HG02588 (cell line): ENCODE data around the gene MRPL43.
"Not testable (repeated sequence)": the region's sequence is repeated elsewhere in the genome, so short reads cannot be mapped to it uniquely, and the experiment has no call there.

Experiments used
- ATAC-seq: cut with Tn5 transposase; IDR thresholded peaks from one replicate; pipeline ENCODE4 v1.9.1; 2021; ENCODE audit warnings: mild to moderate bottlenecking, moderate library complexity; ENCODE audit not compliant: unreplicated experiment

Gene MRPL43

DNA sequence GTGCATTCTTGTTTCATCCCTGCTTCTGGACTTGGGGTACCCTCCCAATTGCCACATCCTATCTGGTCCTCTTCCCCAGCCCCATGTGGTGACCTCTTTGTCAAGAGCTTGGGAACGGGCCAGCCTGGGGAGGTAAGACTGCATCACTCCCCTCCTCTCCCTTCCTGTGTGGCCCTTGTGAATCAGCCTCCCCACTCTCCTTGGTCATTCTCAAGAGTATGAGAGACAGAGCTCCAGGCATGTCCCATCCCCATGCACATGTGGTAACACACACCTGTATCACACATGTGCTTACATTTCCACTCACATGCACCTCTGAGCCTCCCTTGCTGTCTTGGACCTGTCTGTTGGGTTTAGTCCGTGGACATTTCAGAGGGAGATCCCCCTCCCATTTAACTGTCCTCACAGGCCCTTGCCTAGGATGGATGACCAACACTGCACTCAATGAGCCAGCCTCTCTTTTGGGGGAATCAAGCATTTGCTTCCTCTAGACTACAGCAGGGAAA, 2.6 kb downstream of the MRPL43 start:
- ATAC-seq: no peak

DNA sequence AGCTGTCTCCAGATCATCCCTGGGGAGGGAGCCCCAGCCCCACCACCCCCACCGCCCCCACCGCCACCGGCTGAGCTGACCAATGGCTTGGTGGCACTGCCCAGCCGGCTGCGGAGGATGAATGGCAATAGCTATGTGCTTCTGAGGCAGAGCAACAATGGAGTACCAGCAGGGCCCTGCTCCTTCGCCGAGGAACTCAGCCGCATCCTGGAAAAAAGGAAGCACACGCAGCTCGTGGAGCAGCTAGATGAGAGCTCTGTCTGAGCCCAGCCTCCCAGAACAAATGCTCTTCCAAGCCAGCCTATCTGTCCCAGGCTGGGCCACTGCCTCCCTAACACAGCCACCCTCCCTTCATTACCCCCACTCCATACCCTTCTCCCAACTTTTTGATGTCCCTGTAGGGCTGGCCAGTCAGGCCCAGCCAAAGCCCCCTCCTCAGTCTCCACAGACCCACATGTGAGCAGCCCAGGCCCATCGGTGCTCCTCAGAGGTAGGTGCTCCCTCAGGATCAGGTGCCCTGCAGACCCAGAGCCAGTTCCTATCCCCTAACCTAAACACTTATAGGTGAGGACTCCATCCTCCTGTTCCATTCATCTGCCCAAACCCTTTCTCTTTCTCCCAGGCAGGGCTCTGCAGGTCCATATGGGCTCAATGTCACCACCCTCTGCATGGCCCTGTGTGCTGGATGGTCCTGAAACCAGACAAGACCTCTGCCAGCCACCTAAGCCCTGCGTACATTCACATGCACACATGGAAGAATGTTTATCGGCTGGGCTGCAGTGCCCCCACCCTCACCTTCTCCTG, 3.2 kb downstream of the MRPL43 start:
- ATAC-seq: no peak

DNA sequence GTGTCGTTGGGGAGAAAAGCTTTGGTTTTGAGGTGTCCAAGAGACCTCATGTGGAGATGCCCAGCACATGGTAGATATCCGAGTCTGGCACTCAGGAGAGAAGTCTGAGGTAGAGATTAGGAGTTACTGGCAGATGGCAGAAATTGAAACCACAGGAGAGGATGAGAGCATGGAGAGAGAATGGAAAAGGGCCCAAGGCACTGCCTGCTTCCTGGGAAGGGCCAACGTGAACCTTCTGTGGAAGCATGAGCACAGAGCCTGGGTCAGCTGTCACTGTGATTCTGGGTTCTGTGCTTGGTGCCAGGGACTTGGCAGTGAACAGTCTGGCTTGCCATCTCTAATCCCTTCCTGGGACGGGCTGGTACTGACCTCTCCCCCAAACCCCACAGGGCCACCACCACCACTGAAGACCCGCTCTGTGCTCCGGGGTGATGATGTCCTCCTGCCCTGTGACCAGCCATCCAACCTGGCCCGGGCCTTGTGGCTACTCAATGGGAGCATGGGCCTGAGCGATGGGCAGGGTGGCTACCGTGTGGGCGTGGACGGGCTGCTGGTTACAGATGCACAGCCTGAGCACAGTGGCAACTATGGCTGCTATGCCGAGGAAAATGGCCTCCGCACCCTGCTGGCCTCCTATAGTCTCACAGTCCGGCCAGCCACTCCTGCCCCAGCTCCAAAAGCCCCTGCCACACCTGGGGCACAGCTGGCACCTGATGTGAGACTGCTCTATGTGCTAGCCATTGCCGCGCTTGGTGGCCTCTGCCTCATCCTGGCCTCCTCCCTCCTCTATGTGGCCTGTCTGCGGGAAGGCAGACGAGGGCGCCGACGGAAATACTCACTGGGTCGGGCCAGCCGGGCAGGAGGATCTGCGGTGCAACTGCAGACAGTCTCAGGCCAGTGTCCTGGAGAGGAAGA, 4.1 kb downstream of the MRPL43 start:
- no peak for ATAC-seq

DNA sequence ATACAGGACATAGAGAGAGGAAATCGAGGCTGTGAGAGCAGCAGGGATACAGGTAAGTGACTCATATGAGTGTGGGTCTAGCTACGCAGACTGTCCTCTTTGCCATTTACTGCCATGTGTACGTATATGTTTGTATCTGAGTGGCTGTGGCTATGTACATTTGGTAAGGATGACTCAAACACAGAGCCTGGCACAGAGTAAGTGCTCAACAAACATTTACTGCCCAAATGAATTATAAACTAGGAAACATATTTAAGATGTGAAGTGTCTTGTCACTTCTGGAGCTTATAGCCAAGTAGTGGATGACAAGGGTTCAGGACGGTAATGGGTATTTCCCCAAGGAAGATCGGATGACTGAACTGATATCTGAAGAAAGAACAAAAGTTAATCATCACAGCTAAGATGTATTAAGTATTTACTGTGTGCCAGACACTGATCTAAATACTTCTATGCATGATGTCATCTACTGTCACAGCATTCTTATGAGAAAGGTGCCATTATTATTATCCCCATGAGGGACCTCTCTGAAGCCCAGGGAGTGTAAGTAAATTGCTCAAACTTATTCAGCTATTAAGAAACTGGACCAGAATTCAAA, 6.0 kb downstream of the MRPL43 start:
- ATAC-seq: no peak

DNA sequence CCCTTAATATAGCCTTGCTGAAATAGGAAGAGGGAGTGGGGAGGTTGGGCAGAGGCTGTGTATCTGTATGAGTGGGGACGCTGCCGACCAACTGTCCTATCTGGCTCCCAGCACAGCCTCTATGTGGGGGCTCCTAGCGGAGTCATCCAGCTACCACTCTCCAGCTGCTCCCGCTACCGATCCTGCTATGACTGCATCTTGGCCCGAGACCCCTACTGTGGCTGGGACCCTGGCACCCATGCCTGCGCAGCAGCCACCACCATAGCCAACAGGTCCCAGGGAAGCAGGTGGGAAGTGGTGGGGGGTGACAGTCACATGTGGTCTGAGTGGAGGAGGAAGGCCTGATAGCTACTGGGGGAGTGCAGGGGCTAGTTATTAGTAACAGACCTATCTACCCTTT, 6.6 kb downstream of the MRPL43 start:
- ATAC-seq: no peak

DNA sequence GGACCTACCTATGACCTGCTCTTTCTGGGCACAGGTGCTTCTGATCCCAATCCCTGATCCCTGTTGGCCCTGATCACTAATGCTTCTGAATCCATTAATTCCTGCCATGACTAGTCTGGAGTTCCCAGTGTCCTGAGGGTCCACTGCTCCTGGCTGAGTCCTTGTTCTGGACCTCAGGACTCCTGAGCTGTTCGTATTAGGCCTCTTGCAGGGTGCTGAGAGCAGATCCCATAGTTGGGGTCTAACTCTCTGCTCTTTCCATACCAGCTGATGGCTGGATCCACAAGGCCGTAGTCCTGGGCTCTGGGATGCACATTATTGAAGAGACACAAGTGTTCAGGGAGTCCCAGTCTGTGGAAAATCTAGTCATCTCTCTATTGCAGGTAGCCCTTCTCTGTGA, 7.0 kb downstream of the MRPL43 start:
- no peak for ATAC-seq

DNA sequence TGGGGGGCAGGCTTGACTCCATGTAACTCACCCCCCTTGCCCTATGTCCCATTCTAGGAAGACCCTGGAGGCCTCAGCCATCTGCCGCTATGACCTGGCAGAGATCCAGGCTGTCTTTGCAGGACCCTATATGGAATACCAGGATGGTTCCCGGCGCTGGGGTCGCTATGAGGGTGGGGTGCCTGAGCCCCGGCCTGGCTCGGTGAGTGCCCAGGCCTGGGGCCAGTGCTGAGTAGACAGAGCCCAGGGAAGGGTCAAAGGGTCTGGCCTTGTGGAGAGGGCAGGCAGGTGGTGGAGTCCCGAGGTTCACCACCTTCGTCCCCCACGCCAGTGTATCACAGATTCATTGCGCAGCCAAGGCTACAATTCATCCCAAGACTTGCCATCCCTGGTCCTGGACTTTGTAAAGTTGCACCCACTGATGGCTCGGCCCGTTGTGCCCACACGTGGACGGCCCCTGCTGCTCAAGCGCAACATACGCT, 7.5 kb downstream of the MRPL43 start:
- no peak for ATAC-seq

DNA sequence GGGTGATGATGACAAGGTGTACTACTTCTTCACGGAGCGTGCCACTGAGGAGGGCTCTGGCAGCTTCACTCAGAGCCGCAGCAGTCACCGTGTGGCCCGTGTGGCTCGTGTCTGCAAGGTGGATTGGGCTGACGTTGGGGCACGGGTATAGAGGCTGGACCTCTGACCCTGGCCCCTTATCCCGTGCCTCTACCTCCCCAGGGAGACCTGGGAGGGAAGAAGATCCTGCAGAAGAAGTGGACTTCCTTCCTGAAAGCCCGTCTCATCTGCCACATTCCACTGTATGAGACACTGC, 8.4 kb downstream of the MRPL43 start:
- no peak for ATAC-seq

DNA sequence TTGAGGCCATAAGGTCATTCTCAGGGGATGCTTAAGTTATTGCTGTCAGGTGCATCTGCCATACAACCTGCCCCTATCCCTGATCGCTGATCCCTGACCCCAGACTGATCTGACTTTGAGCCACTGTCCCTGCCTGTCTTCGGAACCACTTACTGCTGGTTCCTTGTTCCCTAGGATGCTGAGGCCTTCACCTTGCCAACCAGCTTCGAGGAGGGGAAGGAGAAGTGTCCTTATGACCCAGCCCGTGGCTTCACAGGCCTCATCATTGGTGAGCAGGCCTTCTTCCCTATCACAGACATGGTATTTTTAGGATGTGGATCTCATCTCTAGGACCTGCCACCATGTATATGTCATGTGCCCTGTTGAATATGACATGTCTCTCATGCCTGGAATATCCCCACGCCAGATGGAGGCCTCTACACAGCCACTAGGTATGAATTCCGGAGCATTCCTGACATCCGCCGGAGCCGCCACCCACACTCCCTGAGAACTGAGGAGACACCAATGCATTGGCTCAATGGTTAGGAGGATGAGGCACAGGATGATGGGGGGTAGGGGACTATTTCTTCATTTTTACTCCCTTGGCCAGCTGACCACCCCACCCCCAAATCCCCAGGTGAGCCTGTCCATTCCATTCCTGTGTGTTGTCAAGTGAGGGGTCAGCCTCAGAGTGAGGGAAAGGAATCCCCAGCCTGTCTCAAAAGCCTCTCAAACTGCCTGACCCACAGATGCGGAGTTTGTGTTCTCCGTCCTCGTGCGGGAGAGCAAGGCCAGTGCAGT, 9.0 kb downstream of the MRPL43 start:
- no peak for ATAC-seq

DNA sequence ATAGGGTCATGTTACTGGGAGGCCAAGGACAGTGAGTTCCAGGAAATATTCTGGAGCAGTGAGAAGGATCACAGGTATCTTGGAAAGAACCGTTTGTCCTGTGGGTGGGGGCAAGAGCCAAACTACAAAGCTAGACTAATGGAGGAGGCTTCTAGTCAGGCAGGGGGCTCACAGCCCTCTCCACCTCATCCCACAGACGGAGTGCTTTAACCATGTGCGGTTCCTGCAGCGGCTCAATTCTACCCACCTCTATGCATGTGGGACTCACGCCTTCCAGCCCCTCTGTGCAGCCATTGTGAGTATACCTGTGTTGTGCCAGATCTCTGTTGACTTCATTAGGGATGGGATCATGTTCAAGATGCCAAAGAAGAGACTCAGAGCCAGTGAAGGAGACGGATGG, 9.9 kb downstream of the MRPL43 start:
- ATAC-seq: no peak

DNA sequence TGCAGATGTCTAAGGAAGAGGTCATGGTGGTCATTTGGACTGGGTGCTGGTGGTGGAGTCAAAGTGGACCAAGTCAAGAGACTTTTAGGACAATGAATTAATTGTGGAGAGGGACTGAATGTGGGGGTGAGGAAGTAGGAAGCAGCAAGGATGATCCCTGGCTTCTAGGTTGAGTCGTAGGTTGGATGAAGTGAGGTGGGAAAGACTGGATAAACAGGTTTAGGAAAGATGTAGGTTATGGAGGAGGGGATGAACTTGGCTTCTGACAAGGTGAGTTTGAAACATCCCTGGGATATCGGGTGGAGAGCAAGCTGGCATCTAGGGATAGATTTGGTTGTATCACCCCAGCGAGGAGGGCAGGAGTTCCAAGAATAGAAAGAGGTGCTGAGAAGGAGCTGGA, 10.4 kb downstream of the MRPL43 start:
- no peak for ATAC-seq

DNA sequence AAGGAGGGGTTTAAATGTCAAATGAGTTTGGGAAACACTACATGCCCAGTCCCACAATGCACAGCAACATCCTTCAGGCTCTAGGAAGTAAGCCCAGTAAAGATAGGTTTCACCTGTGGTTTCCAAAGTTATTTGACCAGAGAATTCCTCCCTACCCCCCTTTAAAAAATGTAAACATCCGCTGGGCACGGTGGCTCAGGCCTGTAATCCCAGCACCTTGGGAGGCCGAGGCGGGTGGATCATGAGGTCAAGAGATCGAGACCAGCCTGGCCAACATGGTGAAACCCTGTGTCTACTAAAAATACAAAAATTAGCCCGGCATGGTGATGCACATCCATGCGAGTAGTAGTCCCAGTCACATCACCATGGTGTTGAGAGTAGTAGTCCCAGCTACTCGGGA, 11.9 kb downstream of the MRPL43 start:
- ATAC-seq: not testable (repeated sequence)

DNA sequence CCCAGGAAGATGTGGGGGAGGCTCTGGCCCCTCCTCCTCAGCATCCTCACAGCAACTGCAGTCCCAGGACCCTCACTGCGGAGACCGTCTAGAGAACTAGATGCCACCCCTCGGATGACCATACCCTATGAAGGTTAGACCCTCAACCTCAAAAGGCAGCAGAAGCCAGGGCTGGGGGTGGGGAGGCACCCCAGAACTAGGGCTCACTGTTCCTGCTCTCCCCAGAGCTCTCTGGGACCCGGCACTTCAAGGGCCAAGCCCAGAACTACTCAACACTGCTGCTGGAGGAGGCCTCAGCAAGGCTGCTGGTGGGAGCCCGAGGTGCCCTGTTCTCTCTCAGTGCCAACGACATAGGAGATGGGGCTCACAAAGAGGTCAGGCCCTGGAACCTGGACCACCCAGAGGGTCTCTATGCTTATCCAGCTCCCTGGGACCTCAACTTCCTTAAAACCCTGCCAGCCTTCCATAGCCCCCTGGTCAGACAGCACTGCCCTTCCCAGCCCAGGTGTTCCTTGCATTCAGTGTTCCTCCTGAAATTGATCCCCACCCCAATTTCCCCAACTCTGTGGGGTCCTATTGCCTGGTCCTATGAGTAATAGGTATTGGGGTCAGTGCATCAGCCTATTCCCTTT, 14.3 kb downstream of the MRPL43 start:
- ATAC-seq: no peak

DNA sequence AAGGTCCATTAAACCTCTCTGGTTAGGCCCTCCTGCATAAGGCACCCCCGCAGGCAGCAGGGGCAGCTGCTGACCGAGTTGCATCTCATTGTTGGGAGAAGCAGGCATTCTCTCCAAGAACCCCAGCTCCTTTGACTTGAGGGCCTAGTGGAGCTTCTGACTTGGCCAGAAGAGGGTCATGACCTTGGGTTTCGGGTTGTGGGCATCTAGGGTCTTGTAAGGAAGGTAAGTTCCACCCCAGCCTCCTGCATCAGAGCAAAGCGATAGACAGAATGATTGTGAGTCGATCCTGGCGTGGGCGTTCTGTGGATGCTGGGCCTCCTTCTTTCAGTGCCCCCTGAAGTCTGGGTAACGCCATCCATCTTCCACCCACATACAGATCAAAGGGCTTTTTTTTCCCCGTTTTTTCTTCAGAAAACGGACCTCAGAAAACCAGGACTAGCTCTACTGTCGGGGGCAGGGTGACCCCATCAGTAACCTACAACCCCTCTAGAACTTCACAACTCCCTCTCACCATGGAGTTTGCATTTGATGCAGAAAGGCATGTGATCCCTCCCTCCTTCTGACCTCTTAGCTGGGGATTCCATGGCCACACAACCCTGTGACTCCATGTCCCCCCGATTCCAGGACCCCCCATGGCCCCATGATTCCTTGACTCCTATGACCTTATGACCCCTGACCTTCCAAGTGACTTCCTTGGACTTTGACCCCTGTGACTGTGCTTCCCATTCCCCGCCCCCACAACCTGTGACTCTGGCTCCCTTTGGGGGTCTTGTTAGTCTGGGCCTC, 15.0 kb downstream of the MRPL43 start:
- ATAC-seq: no peak

DNA sequence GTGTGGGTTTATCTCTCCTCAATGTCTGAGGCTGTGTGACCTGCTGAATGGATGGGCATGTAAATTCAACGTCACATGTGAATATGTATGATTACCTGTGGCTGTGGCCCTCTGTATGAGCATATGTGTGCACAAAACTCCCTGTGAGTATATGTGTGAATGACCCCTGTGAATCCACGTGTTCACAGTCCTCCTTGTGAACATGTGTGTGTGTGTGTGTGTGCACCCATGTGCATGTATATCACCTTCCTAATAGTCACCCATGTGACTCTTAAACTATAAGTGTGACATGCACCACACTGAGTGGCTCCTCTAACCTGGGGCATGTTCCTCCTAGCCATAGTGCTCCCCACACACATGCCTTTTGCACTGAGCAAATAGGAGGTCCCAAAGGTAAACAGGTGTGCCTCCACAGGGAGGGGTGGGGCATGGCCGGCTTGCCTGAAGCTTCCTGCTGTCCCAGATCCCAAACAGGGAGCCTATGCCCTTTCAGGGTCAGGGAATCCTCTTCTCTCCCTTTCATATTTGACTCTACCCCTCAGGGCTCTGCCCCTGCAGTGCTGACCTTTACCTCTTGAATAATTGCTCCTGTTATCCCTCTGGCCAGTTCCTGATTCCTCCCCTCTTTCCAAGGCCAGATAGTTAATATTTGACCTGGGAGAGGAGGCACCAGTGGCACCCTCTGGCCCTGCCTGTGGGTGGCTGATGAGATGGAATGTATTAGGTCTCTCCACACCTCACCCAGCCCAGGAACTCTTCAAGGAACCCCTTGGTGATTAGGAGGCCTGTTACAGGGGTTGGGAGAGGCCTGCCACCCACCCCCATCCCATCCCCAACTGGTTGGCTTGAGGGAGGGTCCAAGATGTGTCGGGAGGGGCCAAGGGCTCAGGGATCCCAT, 16.1 kb downstream of the MRPL43 start:
- no peak for ATAC-seq

DNA sequence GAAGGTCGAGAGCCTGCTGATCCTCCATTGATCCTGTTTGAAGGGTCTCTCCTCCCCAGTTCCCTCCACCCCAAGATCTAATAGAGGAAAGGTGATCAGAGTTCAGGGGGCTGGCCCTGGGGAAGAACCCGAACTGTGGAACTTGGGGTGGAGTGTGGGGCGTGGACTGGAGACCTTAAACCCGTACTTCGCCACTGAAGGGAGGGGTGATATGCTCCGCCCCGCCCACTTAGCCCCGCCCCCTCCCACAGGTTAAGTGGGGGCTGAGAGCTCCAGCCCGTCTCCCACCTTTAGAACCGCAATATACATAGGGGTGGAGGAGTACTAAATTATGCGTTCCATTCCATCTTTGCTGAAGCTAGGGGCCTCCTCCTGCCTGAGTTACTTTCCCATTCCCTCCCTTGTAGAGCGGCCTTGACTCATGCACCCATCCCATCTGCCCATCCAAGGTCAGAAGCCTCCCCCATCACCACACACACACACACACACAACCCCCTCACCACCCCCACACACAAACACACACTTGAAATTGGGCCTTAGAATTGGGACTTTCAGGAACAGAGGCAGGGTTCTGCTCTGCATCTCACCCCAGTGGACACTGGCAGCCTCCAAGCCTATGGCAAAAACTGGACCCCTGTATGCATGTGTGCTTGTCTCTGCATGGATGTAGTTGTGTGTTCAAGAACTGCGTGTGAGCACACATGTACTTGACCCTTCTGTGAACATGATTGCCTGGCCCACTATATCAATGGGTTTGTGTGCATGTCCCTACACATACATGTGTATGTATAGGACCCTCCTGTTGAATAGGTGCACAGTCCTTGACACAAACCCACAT, 17.0 kb downstream of the MRPL43 start:
- no peak for ATAC-seq

DNA sequence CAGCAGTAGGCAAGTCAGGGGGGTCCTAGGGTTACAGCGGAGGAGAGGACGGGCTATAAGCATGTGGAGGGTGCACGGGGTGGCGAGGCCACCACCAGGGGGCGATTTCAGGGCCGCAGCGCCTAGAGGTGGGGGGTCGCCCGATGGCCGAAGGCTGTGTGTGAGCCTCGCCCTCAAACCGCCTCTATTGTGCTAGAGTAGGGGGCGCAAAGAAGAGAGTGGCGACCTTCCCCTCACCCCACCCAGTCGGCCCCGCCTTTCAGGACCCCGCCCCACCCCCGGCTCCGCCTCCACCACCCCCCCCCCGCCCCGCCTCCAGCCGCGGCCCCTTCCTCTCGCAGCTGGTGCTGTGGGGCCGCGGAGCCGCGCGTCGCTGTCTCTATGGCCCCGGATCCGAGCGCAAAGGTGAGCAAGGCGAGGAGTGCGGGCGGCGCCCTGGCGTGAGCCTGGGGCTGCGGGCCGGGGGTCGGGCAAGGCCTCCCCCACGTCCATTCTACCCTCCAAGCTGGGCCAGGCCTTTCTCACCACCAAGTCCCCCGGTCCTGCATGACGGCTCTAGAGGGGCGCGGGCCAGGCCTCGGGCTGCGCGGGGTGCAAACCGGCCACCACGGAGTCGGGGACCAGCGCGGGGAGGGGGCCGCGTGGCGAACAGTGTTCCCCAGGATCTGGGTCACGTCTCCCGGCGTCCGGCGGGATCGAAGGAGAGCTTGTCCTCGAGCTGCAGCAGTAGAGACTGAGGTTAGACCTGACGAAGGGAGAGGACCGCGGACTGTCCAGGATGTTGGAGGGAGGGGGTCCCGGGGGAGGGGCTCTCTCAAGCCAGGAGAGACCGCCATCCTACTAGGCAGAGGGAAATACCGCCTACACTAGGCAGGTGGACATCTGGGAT, 17.9 kb downstream of the MRPL43 start, which contains the start of gene SEMA4G:
Gene SEMA4G, plus strand, starts transcription at position 318 of the 889 bp plus-strand sequence. CDS start 3,409 bp downstream, outside the sequence.
- ATAC-seq: no peak
